Cerebellar cortex (tissue), 1 donor: ENCODE results near the gene PRX.
"Not testable (repeated sequence)": the region's sequence is repeated elsewhere in the genome, so short reads cannot be mapped to it uniquely, and the experiment has no call there.

Experiments used
- DNase-seq: peaks from one replicate; pipeline ENCODE4 v3.0.0-alpha.2; 2015; ENCODE audit warnings: low spot score

The PRX gene

GRCh38 chr19:40414542-40415535 lies 1.7 kb upstream of the PRX start:
- no peak for DNase-seq

- no peak for DNase-seq
Observed at GRCh38 chr19:40412866-40413265, 312 bp downstream of the PRX start.

GRCh38 chr19:40411958-40412499 lies 1.1 kb downstream of the PRX start:
- DNase-seq, result no peak

- DNase-seq, result no peak
Observed at GRCh38 chr19:40411125-40411842, 1.9 kb downstream of the PRX start.

- no peak for DNase-seq
Observed at GRCh38 chr19:40410030-40410389, 3.2 kb downstream of the PRX start.

GRCh38 chr19:40408598-40408925 lies 4.6 kb downstream of the PRX start:
- DNase-seq, result not testable (repeated sequence)

- DNase-seq, result no peak
Observed at GRCh38 chr19:40407714-40408597, 5.2 kb downstream of the PRX start.

GRCh38 chr19:40403262-40403984 lies 9.8 kb downstream of the PRX start:
- peak; percentile 70 for DNase-seq

GRCh38 chr19:40400559-40400958 lies 12.6 kb downstream of the PRX start:
- no peak for DNase-seq

GRCh38 chr19:40398417-40399131 lies 14.6 kb downstream of the PRX start:
- peak; percentile 21 for DNase-seq

- DNase-seq, result no peak
Observed at GRCh38 chr19:40397568-40397906, 15.6 kb downstream of the PRX start.

- no peak for DNase-seq
Observed at GRCh38 chr19:40396886-40397567, 16.2 kb downstream of the PRX start.

GRCh38 chr19:40395956-40396355 lies 17.2 kb downstream of the PRX start:
- no peak for DNase-seq

GRCh38 chr19:40394816-40395210 lies 18.4 kb downstream of the PRX start:
- no peak for DNase-seq

- DNase-seq, result no peak
Observed at GRCh38 chr19:40393894-40394815, 19.0 kb downstream of the PRX start.

- DNase-seq, result no peak
Observed at GRCh38 chr19:40392894-40393517, 20.2 kb downstream of the PRX start.

GRCh38 chr19:40392123-40392522 lies 21.1 kb downstream of the PRX start:
- DNase-seq, result no peak

- DNase-seq, result no peak
Observed at GRCh38 chr19:40390084-40390742, 23.0 kb downstream of the PRX start, which contains the start of gene HIPK4. TSS of gene HIPK4 (minus strand) at chr19:40390181. CDS start at chr19:40389902, 279 bp downstream.
